ENCODE measurements around the gene ACBD3.

GRCh38 chr1:226135709-226136108 lies 50.8 kb downstream of the ACBD3 start:
- TF ChIP-seq POLR2A (IDR thresholded peaks at IDR 0.05; ENCODE audit: low read depth, low read length) (no peak), TAF1 (IDR thresholded peaks at IDR 0.05; ENCODE audit: borderline replicate concordance, low read depth, low read length) (no peak)
